DMS 273 (cell line): ENCODE measurements around the gene NBEAL2.
"Not testable (repeated sequence)": the region's sequence is repeated elsewhere in the genome, so short reads cannot be mapped to it uniquely, and the experiment has no call there.

Experiments used
- DNase-seq: peaks from one replicate; lab custom pipeline; 2025; ENCODE audit not compliant: unreplicated experiment; lab: John Stamatoyannopoulos, UW

NBEAL2 gene

DNA sequence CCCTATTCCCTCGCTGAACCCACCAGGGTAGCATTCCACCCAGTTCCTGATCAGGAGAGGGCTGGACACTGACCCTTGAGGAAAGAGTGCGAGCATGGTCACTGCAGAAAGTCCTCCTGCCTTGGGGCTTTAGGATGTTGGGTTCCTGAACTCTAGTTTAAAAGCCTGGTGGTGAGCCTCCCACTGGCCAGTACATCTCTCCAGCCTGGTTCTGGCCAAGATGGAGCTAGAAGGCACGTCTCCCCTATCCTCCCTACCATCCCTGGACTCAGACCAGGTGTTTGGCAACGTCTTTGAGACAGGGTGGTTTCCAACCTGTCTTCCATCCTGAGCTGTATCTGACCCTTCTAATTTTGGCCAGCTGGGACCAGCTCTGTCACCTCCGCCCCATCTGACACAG is 31.4 kb downstream of the NBEAL2 start:
- DNase-seq = no peak

DNA sequence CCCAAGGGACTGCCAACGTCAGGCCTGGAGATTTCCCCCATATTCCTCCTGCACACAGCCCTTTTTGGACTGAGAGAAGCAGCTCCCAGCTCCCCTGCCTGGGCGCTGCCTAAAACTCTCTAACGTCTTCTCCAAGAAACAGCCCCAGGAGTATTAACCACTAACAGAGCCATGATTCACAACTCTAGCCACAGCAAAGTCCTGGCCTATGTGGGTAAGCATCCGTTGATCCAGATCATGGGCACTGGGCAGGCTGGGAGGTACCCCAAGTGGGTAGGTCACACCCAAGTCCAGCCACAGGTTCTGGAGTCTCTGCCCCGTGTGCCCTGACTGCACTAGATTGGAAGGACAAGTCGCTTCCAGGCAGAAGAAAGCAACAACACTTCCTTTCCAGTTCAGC is 31.9 kb downstream of the NBEAL2 start:
- DNase-seq = no peak

DNA sequence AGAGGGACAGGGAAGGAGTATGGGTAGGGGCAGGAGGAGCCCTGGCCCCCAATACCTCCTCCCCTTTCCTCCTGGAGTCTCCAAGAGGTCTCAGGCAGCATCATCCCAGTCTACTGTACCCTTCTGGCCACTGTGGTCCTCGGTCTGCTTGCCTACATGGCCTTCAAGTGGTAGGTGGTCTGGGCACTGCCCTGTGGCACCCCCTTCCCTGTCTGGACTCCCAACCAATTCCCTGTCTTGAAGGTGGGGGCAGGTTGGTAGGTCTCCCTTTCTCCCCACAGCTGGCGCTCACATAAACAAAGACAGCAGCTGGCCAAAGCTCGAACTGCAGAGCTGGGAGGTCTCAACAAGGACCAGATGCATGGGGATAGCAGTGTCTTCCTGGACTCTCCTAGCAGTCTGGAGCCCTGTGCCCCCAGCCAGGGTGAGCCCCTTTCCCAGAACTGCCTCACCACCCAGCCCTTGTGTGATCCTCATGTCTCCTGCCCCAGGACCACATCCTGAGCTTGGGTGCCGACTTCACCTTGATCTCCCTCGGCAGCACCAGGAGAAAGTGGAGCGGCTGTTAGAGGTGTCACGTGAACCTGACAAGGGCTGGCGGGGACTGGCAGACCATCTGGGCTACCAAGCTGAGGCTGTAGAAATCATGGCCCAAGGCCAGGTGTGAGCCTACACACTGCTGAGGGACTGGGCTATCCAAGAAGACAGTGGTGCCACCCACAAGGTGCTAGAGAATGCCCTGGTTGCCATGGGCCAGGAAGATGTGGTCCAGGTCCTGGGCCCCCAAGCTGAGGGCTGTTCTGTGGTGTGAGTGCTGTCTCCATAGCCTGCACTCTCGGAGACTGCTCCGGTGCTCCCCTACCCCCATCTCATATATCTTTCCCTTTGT is 33.1 kb downstream of the NBEAL2 start:
- DNase-seq = peak; percentile 94

DNA sequence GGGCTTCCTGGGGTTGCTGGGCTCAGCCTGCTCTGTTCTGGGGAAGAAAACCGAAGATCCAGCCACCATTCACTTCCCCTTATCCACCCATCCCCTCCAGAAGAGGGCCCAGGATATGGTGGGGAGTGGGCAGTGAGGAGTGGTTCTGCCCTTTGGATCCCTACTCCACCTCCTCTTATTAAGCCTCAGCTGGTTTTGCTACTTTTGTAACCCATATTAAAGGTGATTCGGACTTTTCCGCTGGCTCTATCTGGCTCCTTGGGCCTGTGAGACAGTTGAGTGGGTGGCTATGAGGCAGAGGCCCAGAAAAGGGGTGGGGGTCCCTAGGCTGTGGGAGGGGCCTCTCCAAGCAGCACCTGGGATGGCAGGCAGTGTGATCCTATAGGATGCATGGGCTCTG is 33.8 kb downstream of the NBEAL2 start:
- no peak for DNase-seq

DNA sequence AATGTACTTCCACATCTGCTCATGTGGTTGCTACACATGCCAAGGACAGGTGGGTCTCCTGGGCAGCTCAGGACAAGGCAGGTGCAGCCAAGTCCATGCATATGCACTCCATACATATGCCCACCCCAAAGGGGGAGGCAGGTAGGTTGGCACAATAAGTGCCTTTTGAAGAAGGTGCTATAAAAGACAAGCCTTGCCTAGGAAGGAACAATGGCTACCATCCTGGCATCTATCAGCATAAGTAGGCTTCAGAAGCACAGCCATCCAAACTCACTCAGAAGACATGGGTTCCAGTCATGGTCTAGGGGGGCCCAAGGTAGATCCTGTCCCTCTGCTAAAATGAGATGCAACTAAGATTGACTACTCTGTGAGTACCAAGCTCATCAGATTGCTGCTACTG is 34.6 kb downstream of the NBEAL2 start:
- no peak for DNase-seq

DNA sequence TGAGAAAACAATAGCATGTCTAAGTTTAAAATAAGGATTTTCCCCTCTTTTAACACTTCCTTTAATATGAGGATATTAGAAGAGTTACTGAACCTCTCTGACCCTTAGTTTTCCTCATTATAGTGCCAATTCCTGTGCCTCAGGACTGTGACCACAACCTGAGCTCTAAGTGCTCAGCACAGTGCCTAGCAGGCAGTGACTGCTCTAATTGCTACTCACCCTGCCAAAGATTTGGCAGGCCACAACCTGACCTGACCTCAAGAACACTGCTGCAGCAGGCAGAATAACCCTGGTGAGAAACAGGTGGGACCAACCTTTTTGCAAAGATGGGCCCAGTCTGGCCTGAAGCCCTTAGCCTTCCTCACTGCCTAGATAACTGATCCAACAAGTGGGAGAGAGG is 35.7 kb downstream of the NBEAL2 start:
- DNase-seq = no peak

DNA sequence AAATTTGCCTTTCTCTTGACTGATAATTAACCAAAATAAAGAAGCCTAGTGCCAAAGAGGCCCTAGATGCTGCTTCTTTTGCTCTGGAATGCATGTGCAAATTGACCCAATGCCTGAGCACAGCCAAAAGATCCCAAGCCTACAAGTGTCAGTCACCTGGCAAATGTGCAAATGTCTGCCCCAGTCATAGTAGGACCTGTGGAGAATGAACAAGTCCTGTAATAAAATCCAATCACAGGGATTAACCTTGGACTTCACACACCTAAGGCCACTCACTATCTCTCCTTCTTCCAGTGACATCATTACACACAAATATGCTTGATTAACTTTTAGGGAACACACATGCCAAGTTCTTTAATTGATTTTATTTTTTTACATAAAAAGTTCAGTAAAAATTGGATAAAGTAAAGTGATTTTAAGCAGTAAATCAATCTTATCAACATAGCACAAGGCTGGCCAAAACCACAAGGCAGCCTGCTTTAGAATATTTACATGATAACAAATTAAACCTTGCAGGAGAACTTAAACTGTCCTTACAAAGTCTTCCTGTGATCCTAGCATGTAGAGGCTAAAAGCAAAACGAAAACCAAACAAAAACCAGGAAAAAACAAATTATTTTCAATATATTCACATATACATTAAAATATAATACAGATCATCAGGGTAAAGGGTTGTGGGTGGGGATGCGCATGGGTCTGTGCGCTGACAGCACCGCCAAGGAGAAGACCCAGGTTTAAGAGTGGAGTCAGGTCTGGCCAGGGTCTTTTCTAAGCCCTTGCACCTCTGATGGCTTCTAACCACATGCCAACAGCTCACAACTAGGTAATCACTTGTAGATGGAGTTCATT is 36.8 kb downstream of the NBEAL2 start:
- DNase-seq = no peak

DNA sequence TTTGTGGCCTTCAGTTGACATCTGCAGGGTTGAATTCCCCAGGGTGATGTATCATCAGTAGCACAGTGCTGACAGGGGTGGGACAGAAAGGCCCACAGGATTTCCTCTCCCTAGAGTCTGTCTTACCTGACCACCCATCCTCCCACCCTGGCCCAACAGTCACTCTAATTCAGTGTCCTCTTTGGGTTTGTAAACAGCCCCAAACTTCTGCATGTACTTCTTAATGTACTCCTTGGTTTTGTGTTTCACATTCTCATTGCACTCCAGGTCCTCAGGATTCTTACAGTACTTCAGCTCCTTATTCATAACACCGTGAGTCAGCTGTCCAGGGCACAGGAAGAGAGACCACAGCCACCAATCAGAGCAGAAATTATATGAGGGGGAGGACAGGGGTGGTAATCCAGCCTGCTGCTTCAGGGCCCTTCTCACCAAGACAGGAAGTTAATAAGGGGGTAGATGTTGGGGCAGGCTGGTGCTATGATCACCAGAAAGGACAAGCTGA is 37.5 kb downstream of the NBEAL2 start:
- no peak for DNase-seq

DNA sequence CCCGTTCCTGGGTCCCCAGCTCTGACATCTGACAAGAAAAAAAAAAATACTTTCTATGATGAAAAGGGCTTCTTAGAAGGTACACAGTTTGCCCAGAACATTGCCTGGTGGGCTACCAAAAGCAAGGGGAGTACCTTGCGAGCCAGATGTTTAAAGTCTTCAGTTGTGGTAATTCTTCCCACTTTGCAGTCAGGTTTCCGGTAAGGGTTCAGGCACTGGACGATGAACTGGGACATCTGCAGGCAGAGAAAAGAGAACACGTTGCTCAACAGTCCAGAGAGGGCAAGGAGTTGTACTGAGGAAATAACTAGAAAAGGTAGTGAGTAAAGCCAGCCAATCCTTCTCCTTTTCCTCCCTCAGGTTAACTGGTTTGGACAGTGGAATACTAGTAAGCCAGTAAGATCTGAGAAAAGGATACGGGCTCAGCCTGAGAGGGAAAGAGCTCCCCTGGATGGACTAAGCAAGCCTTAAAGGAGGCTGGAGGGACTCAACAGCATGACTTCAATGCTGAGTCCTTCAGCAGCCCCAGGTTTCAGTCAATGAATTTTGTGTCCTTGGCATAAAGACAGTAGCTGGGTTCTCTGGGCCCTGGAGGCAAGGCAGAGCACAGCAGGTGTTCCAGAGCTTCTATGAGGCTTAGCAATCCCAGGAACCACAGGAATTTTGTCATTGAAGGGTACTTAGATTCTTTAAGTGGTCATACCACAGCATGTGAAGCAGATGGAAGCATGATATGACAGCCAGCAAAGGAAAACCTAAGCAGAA is 38.2 kb downstream of the NBEAL2 start:
- no peak for DNase-seq

DNA sequence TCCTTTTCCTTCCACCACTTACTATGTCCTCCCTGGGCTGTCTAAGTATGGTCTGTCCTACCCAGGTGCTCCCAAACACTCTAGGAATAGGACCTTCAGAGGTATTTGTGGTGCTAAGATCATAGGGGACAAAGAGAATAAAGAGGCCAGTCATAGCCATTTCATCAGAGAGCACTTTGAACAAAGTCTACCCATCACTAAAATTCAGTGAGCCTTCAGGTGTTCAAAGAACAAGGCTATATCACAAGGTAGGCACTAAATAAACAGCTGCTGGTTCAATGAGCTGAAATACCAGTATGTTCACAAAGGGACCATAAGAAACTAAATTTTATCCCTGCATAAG is 38.8 kb downstream of the NBEAL2 start:
- no peak for DNase-seq

DNA sequence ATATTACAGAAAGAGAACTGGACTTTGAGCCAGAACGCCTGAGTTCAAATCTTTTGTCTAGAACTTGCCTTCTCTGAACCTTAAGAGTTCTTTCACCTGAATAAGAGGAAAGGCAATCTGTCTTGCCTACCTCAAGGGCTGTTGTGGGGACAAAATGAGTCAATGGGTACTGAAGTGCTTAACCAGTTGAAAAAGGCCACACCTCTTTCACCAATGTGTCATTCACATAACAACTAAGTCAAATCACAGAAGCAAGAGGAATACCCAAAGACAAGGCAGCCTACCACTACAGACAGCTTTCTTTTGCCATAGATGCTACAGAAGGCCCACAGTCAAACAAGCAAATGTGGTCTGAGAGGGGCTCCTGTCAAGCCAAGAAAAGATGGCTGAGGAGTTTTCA is 39.7 kb downstream of the NBEAL2 start:
- no peak for DNase-seq

DNA sequence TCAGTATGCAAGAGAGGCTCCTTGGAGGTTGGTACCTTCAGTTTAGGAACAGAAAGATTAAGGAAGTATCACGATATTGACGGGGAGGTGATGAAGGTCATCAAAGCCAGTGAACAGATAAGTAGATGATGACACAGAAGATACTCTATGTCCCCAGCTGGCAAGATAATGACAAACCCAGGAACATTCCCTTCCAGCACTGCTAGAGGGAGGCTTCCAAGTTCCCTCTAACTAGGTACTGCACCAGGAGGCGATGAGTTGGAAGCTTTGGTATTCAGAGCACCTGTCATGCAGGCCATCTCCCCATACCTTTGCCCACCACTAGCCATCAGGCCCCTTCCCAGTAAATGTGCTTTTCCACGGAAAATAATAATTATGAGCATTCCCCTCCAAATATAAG is 40.8 kb downstream of the NBEAL2 start:
- DNase-seq = no peak

DNA sequence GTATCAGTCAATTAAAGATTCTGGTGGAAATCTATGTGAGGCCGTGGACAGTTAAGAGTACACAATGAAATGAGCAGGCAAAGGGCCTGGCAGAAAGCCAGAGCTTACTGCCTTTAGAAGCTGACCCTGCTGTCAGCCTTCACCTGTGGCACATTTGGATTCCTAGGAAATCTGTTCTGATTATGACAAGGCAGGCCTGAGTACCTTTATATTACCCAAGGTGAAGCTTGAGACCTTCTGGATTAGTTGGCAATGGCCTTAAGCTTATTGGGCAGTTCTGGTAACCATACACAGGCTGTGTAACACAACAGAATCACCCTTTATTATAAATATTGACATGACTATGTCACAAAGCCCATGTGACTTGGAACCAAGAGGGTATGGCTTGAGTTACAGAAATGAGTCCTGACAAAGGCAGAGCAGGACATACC is 43.2 kb downstream of the NBEAL2 start:
- DNase-seq = peak; percentile 20

DNA sequence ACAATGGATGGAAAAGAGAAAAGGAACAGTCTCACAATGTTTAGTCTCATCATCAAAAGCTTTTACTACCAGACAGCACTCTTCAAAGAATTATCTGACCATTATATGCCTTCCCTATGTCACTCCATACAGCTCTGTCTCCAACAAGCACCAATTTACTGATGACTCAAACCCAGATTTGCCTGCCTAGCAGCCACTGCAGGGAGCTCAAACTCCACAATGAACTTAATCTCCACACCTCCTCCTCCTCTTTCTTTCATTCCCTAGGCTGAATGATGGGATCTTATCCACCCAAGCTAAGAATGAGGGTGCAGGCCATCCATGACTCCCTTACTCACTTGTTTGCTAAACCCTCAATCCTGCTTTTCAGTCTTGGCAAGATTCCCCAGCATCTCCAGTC is 45.5 kb downstream of the NBEAL2 start:
- DNase-seq = no peak

DNA sequence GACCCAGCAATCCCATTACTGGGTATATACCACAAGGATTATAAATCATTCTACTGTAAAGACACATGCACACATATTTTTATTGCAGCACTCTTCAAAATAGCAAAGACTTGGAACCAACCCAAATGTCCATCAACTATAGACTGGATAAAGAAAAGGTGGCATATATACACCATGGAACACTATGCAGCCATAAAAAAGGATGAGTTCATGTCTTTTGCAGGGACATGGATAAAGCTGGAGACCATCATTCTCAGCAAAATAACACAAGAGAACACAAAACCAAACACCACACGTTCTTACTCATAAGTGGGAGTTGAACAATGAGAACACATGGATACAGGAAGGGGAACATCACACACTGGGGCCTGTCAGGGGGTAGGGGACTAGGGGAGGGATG is 47.0 kb downstream of the NBEAL2 start:
- DNase-seq = not testable (repeated sequence)

DNA sequence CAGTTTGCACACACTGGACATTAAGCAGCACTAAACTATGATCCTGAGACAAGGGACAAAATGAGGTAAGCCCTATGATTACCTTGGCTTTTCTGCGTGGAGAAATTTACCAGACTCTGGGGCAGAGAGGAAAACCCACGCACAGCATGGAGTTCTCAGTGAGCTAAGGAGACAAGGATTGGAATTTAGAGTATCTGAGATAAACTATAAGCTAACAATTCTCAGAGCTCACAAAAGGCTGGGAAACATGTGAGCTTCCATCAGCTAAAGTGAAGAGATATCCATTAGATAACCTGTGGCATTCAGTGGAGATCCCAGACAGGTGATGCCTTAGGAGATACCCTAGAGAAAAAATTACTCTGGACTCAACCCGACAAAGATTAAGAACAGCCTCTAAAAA is 48.7 kb downstream of the NBEAL2 start:
- no peak for DNase-seq

DNA sequence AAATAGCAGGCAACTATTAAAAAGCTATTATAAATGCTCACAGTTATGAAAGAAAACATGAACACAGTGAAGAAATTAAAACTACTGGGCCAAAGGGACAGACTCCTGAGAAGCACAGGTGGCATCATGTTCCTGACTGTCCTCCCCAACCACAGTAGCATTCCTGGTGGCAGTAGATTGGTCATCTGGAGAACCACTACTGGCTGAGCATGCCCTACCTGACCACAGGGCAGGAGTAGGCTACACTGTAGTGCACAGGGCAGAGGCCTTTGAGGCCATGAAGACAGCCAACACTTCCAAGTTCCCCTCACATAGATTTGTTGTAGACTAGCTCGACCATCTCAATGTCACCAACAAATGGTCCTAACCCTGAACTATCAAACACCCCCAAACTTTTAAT is 49.2 kb downstream of the NBEAL2 start:
- no peak for DNase-seq

DNA sequence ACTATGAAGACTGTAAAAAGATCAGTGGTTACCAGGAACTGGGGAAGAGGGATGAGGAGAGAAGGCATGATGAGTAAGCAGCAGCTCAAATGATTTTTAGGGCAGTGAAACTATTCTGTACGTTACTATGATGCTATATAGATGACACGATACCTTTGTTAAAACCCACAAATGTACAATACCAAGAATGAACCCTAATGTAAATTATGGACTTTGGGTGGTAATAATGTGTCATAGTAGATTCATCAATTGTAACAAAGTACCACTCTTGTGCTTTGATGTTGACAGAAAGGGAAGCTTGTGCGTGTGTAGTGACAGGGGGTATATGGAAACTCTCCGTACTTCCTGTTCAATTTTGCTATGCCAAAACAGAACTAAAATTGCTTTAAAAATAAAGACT is 51.6 kb downstream of the NBEAL2 start:
- not testable (repeated sequence) for DNase-seq

DNA sequence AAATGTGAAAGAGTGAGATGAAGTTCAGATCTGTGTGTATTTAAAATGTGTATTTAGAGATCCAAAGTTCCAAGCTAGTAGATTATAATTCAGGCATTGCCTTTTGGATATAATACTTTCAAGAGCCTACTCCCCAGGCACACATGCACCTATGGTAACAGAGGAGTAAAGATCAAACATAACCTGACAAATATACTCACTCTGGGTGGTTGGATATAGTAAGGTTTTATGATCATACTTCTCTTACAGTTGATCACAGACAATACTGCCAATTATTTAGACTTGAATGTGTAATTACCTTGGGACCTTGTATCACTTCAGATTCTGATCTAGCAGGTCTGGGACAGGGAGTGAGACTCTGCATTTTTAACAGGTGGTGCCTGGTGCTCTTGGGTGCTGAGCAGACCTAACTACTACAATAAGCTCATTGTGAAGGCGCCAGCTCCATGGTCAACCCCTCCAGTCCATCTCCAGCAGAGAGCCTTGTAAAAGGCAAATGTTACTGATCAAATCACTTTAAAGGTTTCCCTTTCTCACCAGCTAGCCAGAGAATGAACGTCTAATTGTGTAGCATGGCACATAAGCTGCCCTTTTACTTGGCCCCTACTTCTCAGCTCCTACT is 55.5 kb downstream of the NBEAL2 start:
- no peak for DNase-seq

DNA sequence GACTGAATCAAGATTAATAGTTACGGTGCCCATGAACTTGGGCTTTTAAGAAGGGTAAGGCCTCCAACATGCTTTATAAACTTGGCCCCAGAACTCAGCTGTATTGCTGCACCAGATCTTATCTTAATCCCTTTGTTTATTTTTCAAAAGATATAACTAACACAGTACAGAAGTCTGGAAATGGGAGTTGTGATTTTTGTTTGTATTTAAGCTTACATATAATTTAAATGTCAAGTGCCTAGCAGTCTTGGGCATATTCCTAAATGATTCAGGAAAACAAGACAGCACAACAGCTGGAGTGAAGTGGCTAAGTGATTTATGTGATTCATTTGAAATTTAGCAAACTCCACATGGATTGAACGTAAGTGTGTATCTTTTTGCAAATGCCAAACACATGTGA is 56.2 kb downstream of the NBEAL2 start:
- DNase-seq = no peak

DNA sequence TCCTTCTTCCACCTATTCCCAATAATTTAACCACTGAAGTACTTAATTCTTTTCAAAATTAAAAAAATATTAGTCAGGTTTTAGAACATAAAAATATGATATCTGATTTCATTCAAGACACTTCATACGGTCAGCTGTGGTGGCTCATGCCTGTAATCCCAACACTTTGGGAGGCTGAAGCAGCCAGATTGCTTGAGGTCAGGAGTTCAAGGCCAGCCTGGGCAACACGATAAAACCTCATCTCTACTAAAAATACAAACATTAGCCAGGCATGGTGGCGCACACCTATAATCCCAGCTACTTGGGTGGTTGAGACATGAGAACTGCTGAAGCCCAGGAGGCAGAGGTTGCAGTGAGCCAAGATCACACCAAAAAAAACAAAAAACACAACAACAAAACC is 56.7 kb downstream of the NBEAL2 start:
- DNase-seq = no peak
